SJSA1 (cell line): ENCODE measurements around the gene NIFK. TPM values are rescaled to one million over a fixed set of nuclear protein-coding genes. Genes with fewer than 3 reads are reported as not detected.

Experiments
- DNase-seq, 2 experiments: peaks; one replicate each; pipeline ENCODE4 v3.0.0-alpha.2; 2015 to 2020; ENCODE audit warnings: low spot score in 2 of 2, low read depth in 1 of 2
- H3K27ac ChIP-seq: fragments of 250-450 bp; sonication (Bioruptor Pico); 2 replicates; pipeline ENCODE4 v1.5.1; 2020; ENCODE audit warnings: mild to moderate bottlenecking, moderate library complexity
- H3K27me3 ChIP-seq: fragments of 250-450 bp; sonication (Bioruptor Pico); replicated peaks from 2 replicates; pipeline ENCODE4 v1.5.1; 2020; ENCODE audit warnings: mild to moderate bottlenecking, moderate library complexity
- H3K36me3 ChIP-seq: fragments of 250-450 bp; sonication (Bioruptor Pico); 2 replicates; pipeline ENCODE4 v1.5.1; 2020; ENCODE audit warnings: mild to moderate bottlenecking
- H3K4me1 ChIP-seq: fragments of 250-450 bp; sonication (Bioruptor Pico); replicated peaks from 2 replicates; pipeline ENCODE4 v1.6.1; 2021; ENCODE audit warnings: mild to moderate bottlenecking
- H3K4me3 ChIP-seq: fragments of 250-450 bp; sonication (Bioruptor Pico); 2 replicates; pipeline ENCODE4 v1.5.1; 2020; ENCODE audit warnings: mild to moderate bottlenecking
- H3K9me3 ChIP-seq: fragments of 250-450 bp; sonication (Bioruptor Pico); replicated peaks from 2 replicates; pipeline ENCODE4 v1.5.1; 2020; ENCODE audit warnings: mild to moderate bottlenecking
- total RNA-seq: library from RNA; depleted of rRNA; stranded (reverse); fragments of >200 nt; shearing (Covaris generic); gene quantifications from 2 replicates; pipeline ENCODE4 v1.2.3, GENCODE V29; 2014; rRNA removed

Gene NIFK
- 71.2 and 71.5 TPM in 2 replicates for total RNA-seq

GRCh38 chr2:121736462-121737336 lies at the start of gene NIFK:
Gene NIFK, minus strand, starts transcription at chr2:121736875. Its CDS starts 25 bp downstream, at chr2:121736850.
- Histone ChIP-seq H3K27me3 (no peaks in the 10 kb centered on the region), H3K9me3 (no peaks in the 10 kb centered on the region), H3K4me3 (peak within 1 kb of the TSS; percentile 64)

GRCh38 chr2:121783180-121783579 lies 46.5 kb upstream of the NIFK start:
- Histone ChIP-seq H3K4me3 (no peak overlapping the region), H3K36me3 (no peaks in the 10 kb centered on the region), H3K4me1 (no peaks in the 10 kb centered on the region), H3K27ac (no peak overlapping the region), H3K27me3 (peaks cover 13% of the 10 kb centered on the region), H3K9me3 (no peaks in the 10 kb centered on the region)
- DNase-seq: no peak

More at GRCh38 chr2:121736462-121737336, at the start of gene NIFK:
- peak; percentile 80 to 99 for DNase-seq
- peaks cover 43% of the 10 kb centered on the region for H3K36me3 ChIP-seq
- H3K4me1 ChIP-seq: peaks cover 12% of the 10 kb centered on the region
- peak within 1 kb of the TSS; percentile 43 for H3K27ac ChIP-seq

GRCh38 chr2:121778741-121779487 lies 42.2 kb upstream of the NIFK start:
- no peaks in the 10 kb centered on the region for H3K9me3 ChIP-seq
- DNase-seq: no peak
- H3K36me3 ChIP-seq: no peaks in the 10 kb centered on the region
- peaks cover 8% of the 10 kb centered on the region for H3K27me3 ChIP-seq
- no peak overlapping the region for H3K27ac ChIP-seq
- peaks cover 16% of the 10 kb centered on the region for H3K4me1 ChIP-seq
- no peak overlapping the region for H3K4me3 ChIP-seq

GRCh38 chr2:121777699-121778058 lies 41.0 kb upstream of the NIFK start:
- peaks cover 16% of the 10 kb centered on the region for H3K4me1 ChIP-seq
- 0 out of 2 replicates have a peak, but pooled peaks cover 2% of the 10 kb centered on the region for H3K27me3 ChIP-seq
- no peak overlapping the region for H3K27ac ChIP-seq
- peak in 1 of 2 experiments; percentile 22 for DNase-seq
- H3K36me3 ChIP-seq: no peaks in the 10 kb centered on the region
- H3K4me3 ChIP-seq: no peak overlapping the region
- H3K9me3 ChIP-seq: no peaks in the 10 kb centered on the region

- no peaks in the 10 kb centered on the region for H3K36me3 ChIP-seq
- no peak for DNase-seq
- no peaks in the 10 kb centered on the region for H3K9me3 ChIP-seq
- peaks cover 16% of the 10 kb centered on the region for H3K4me1 ChIP-seq
- H3K27ac ChIP-seq: no peak overlapping the region
- no peak overlapping the region for H3K4me3 ChIP-seq
- H3K27me3 ChIP-seq: 0 out of 2 replicates have a peak, but pooled peaks cover 2% of the 10 kb centered on the region
Measured at GRCh38 chr2:121776885-121777698, 40.4 kb upstream of the NIFK start.

GRCh38 chr2:121776361-121776760 lies 39.7 kb upstream of the NIFK start:
- DNase-seq: no peak
- H3K27me3 ChIP-seq: 0 out of 2 replicates have a peak, but pooled peaks cover 2% of the 10 kb centered on the region
- peaks cover 16% of the 10 kb centered on the region for H3K4me1 ChIP-seq
- no peaks in the 10 kb centered on the region for H3K9me3 ChIP-seq
- no peaks in the 10 kb centered on the region for H3K36me3 ChIP-seq
- H3K27ac ChIP-seq: no peak overlapping the region
- no peak overlapping the region for H3K4me3 ChIP-seq

- H3K4me3 ChIP-seq: no peak overlapping the region
- no peak overlapping the region for H3K27ac ChIP-seq
- peaks cover 16% of the 10 kb centered on the region for H3K4me1 ChIP-seq
- no peak for DNase-seq
- 0 out of 2 replicates have a peak, but pooled peaks cover 2% of the 10 kb centered on the region for H3K27me3 ChIP-seq
- no peaks in the 10 kb centered on the region for H3K9me3 ChIP-seq
- no peaks in the 10 kb centered on the region for H3K36me3 ChIP-seq
Measured at GRCh38 chr2:121774235-121774634, 37.6 kb upstream of the NIFK start.

GRCh38 chr2:121771976-121772742 lies 35.5 kb upstream of the NIFK start:
- Histone ChIP-seq H3K9me3 (no peaks in the 10 kb centered on the region), H3K4me3 (no peak overlapping the region), H3K4me1 (peaks cover 11% of the 10 kb centered on the region), H3K27ac (no peak overlapping the region), H3K27me3 (no peaks in the 10 kb centered on the region), H3K36me3 (peaks cover 11% of the 10 kb centered on the region)
- no peak for DNase-seq

GRCh38 chr2:121768143-121768755 lies 31.6 kb upstream of the NIFK start:
- Histone ChIP-seq H3K4me1 (no peaks in the 10 kb centered on the region), H3K27ac (no peak overlapping the region), H3K9me3 (no peaks in the 10 kb centered on the region), H3K4me3 (no peak overlapping the region), H3K27me3 (no peaks in the 10 kb centered on the region), H3K36me3 (peaks cover 50% of the 10 kb centered on the region)
- DNase-seq: no peak

- Histone ChIP-seq H3K9me3 (no peaks in the 10 kb centered on the region), H3K4me3 (no peak overlapping the region), H3K4me1 (no peaks in the 10 kb centered on the region), H3K36me3 (peaks cover 64% of the 10 kb centered on the region), H3K27me3 (no peaks in the 10 kb centered on the region), H3K27ac (no peak overlapping the region)
- DNase-seq: no peak
Measured at GRCh38 chr2:121766624-121767023, 29.9 kb upstream of the NIFK start.

- no peaks in the 10 kb centered on the region for H3K4me1 ChIP-seq
- H3K36me3 ChIP-seq: peaks cover 78% of the 10 kb centered on the region
- DNase-seq: no peak
- H3K9me3 ChIP-seq: no peaks in the 10 kb centered on the region
- no peak overlapping the region for H3K27ac ChIP-seq
- H3K27me3 ChIP-seq: no peaks in the 10 kb centered on the region
- H3K4me3 ChIP-seq: no peak overlapping the region
Measured at GRCh38 chr2:121764681-121765228, 28.1 kb upstream of the NIFK start.
